Ectodermal cell (in vitro differentiated cells): ENCODE measurements around the gene NAAA.

Experiments used
- H3K27ac ChIP-seq: 2 replicates; pipeline ENCODE4 v1.7.0; 2013; ENCODE audit warnings: mild to moderate bottlenecking, low read depth, low read length; ENCODE audit not compliant: insufficient read depth, poor library complexity, severe bottlenecking
- H3K27me3 ChIP-seq: 2 replicates; pipeline ENCODE4 v1.7.0; 2013; ENCODE audit warnings: mild to moderate bottlenecking, low read length; ENCODE audit not compliant: insufficient read depth, control insufficient read depth, poor library complexity, severe bottlenecking
- H3K36me3 ChIP-seq: one replicate; pipeline ENCODE4 v1.7.0; 2013; ENCODE audit warnings: low read length; ENCODE audit not compliant: control insufficient read depth, insufficient read depth
- H3K4me1 ChIP-seq: one replicate; pipeline ENCODE4 v1.7.0; 2013; ENCODE audit warnings: low read length; ENCODE audit not compliant: control insufficient read depth, insufficient read depth
- H3K4me3 ChIP-seq: 2 replicates; pipeline ENCODE4 v1.7.0; 2013; ENCODE audit warnings: low read depth, low read length, control low read depth; ENCODE audit not compliant: insufficient read depth
- H3K9me3 ChIP-seq: 2 replicates; pipeline ENCODE4 v1.7.0; 2013; ENCODE audit warnings: mild to moderate bottlenecking, low read length, moderate library complexity; ENCODE audit not compliant: control insufficient read depth
- WGBS, 2 experiments: methylation state at CpG; one replicate each; pipeline ENCODE4 v1.1.7; 2013; ENCODE audit warnings: missing lambda C conversion rate in 2 of 2; 5-methylcytosine and 5-hydroxymethylcytosine counted together

NAAA gene

DNA sequence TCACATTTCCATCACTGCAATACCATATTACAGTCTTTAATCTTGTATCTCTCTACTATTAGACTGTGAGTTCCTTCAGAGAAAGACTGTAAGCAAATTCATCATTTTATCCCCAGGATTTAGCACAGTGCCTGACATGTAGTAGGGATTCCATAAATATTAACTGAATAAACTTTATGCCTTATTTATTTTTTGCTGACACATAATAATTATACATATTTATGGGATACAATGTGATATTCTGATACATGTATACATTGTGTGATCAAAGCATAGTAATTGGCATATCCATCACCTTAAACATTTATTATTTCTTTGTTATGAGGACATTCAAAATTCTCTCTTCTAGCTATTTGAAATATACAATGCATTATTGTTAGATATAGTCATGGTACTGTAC lies 42.3 kb downstream of the NAAA start:
- H3K27me3 ChIP-seq, result no peaks in the 10 kb centered on the region
- H3K36me3 ChIP-seq, result no peaks in the 10 kb centered on the region
- H3K4me1 ChIP-seq, result no peaks in the 10 kb centered on the region
- H3K4me3 ChIP-seq, result no peak overlapping the region
- no peaks in the 10 kb centered on the region for H3K9me3 ChIP-seq
- no peak overlapping the region for H3K27ac ChIP-seq

GRCh38 chr4:75895744-75896314 lies 45.0 kb downstream of the NAAA start:
- 59 to 71% methylated on average over 4 of the region's 4 CpGs for WGBS, 2 experiments
- Histone ChIP-seq H3K27ac (no peak overlapping the region), H3K9me3 (no peaks in the 10 kb centered on the region)

DNA sequence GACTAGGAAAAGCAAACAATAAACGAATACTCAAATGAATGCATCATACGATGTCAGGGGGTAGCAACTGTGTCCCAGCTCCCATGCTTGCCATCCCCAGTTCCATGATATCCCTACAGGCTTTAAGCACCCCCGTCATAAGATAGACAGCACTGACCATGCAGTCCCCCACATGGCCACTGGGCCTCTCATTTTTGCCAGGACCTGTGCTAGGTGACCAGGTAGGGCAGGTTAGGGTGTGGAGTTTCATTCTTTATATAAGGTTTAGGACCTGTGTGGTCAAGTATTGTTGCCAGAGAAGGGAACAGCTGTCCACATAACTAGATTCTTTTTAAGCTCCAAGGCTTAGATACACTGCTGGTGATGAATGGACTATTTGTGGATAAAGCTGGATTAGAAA lies 48.3 kb downstream of the NAAA start:
- Histone ChIP-seq H3K4me3 (no peak overlapping the region), H3K4me1 (no peaks in the 10 kb centered on the region), H3K27ac (no peak overlapping the region), H3K36me3 (no peaks in the 10 kb centered on the region), H3K27me3 (no peaks in the 10 kb centered on the region), H3K9me3 (no peaks in the 10 kb centered on the region)
- WGBS, 2 experiments, result 79% methylated on average over 3 of the region's 3 CpGs

More at GRCh38 chr4:75895744-75896314, 45.0 kb downstream of the NAAA start:
- no peak overlapping the region for H3K4me3 ChIP-seq
- no peaks in the 10 kb centered on the region for H3K4me1 ChIP-seq
- H3K27me3 ChIP-seq, result no peaks in the 10 kb centered on the region
- no peaks in the 10 kb centered on the region for H3K36me3 ChIP-seq

DNA sequence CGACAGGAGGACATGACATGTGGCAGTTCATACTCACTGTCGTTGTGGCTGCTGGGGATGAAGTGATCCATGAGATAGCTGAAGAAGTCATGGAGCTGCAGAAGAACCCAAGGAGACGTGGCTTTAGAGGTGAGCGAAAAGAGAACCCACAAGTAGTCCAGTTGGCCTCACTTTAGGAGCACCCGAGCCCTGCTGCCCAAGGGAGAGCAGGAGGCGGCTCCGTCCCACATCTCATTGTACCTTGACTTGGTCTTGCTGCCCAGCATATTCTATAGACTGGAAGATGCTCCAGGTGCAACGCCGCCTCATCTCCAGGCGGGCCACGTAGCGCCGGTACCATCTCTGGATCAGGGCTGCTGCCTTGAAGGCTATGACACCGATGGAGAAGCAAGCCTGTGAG lies 49.2 kb downstream of the NAAA start:
- no peaks in the 10 kb centered on the region for H3K4me1 ChIP-seq
- WGBS, 2 experiments, result 95% methylated on average over 14 of the region's 14 CpGs
- no peaks in the 10 kb centered on the region for H3K9me3 ChIP-seq
- no peak overlapping the region for H3K27ac ChIP-seq
- H3K36me3 ChIP-seq, result no peaks in the 10 kb centered on the region
- no peaks in the 10 kb centered on the region for H3K27me3 ChIP-seq
- no peak overlapping the region for H3K4me3 ChIP-seq

DNA sequence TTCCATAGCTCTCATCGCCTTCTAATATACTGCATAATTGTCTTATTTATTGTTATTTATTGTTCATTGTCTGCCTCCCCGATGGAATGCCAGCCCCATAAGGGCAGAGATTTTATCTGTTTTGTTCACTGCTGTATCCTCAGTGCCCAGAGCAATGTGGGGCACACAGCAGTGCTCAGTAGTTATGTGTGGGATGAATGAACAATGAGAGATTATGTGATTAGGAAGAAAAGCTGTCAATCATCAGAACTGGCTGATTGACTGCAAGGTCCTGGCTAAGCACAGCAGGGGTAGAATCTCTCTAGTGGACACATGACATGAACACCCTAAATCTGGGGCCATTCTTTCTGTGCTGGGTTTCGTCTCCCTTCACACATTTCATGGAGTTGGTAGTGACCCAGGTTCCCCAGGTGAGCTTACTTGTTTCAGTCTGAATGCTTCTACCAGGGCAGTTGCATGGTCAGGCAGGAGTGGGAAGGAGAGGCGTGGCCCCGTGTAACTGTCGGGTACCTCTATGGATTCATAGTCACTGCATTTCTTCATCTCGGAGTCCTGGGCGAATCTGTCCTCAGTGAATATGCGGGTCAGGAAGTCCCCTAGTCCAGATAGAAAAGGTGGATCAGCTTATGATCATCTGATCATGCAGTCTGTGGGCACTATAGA lies 51.1 kb downstream of the NAAA start:
- H3K27ac ChIP-seq, result no peak overlapping the region
- no peaks in the 10 kb centered on the region for H3K9me3 ChIP-seq
- 90% methylated on average over 8 to 9 of the region's 9 CpGs for WGBS, 2 experiments
- H3K4me1 ChIP-seq, result no peaks in the 10 kb centered on the region
- H3K36me3 ChIP-seq, result no peaks in the 10 kb centered on the region
- no peaks in the 10 kb centered on the region for H3K27me3 ChIP-seq
- no peak overlapping the region for H3K4me3 ChIP-seq

DNA sequence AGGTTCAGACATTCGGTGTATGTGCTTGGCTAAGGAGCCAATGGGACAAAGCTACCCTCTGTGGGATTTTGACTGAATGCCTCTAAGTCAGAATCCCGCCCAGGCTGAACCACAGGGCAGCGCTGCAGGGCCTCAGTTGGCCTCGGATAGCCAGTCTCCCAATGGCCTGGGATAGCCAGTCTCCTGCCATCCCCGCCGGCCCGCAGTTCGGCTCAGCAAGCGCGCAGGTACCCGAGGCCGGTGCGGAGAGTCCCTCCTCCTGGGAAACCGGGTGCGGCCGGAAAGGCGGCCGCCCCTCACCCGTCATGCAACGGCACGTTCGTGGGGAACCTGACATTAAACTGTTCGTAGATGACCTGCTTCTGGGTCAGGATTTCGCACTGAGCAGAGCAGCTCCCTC lies 54.7 kb downstream of the NAAA start:
- no peak overlapping the region for H3K4me3 ChIP-seq
- H3K27ac ChIP-seq, result no peak overlapping the region
- no peaks in the 10 kb centered on the region for H3K4me1 ChIP-seq
- no peaks in the 10 kb centered on the region for H3K36me3 ChIP-seq
- H3K27me3 ChIP-seq, result no peaks in the 10 kb centered on the region
- H3K9me3 ChIP-seq, result no peaks in the 10 kb centered on the region
- WGBS, 2 experiments, result 95 to 96% methylated on average over 24 of the region's 24 CpGs

DNA sequence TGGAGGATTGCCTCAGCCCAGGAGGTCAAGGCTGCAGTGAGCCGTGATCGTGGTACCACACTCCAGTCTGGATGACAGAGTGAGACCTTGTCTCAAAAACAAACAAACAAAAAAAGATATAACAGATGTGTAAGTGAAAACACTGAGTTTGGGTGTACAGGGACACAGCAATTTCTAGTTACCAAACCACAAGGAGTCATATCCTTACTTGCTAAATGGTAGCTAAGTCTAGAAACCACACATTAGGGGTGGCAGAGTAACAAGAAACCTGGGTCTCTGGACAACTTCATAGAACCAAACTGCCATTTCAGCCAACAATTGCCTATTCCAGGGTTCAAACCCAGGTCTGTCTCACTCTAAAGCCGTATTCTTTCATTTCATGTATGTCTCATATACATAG lies 59.3 kb downstream of the NAAA start:
- 83 to 91% methylated on average over 3 of the region's 3 CpGs for WGBS, 2 experiments
- H3K9me3 ChIP-seq, result no peaks in the 10 kb centered on the region
- H3K36me3 ChIP-seq, result no peaks in the 10 kb centered on the region
- H3K4me1 ChIP-seq, result peaks cover 8% of the 10 kb centered on the region
- no peak overlapping the region for H3K27ac ChIP-seq
- H3K4me3 ChIP-seq, result no peak overlapping the region
- H3K27me3 ChIP-seq, result no peaks in the 10 kb centered on the region

DNA sequence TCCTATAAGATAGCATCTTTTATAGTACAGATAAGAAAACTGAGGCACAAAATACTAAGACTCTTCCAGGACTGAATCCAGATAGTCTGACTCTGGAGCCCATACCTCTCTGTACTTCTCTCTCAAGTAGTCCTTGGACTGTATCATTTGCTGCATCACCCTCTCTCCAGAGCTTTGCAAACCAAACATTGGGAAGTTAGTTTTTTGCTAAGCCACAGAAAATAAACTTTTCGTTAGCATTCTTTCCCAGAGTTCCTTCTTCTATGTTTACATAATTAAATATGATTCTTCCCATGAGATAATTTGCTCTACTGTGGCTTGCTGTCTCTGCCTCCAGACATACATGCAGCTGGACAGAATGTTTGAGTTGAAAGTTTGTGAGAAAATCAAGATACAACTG lies 60.5 kb downstream of the NAAA start:
- Histone ChIP-seq H3K4me1 (peaks cover 8% of the 10 kb centered on the region), H3K36me3 (no peaks in the 10 kb centered on the region), H3K27ac (no peak overlapping the region), H3K9me3 (no peaks in the 10 kb centered on the region), H3K27me3 (no peaks in the 10 kb centered on the region), H3K4me3 (no peak overlapping the region)
- WGBS, 2 experiments, result 100% methylated on average over 1 of the region's 1 CpG; no CpG with 5 or more reads in 1 of the 2 experiments

- no peak overlapping the region for H3K4me3 ChIP-seq
- 18 to 25% methylated on average over 6 of the region's 6 CpGs for whole genome bisulfite sequencing, 2 experiments
- H3K4me1 ChIP-seq, result peaks cover 8% of the 10 kb centered on the region
- peak overlapping the region; percentile 3 for H3K27ac ChIP-seq
- H3K36me3 ChIP-seq, result no peaks in the 10 kb centered on the region
- H3K9me3 ChIP-seq, result no peaks in the 10 kb centered on the region
- no peaks in the 10 kb centered on the region for H3K27me3 ChIP-seq
Observed at GRCh38 chr4:75878246-75878756, 62.5 kb downstream of the NAAA start.

DNA sequence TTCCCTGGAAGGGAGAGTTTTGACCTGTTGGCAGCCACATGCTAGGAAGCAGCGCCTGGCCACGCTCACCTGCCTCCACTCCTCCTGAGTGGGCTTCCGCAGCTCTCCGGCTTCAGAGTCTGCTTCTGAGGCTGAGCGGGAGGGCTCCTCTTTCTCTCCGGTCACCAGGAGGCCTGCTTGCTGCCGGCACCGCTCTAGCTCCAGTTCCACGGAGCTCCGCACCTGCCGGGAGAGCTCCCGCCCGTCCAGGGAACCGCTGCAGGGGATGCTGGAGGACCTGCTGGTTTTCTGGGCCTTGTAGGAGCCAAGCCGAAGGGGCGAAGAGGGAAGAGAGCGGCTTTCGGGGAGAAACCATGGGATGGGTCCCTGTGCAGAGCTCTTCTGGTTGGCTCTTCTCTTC lies 64.6 kb downstream of the NAAA start:
- H3K36me3 ChIP-seq, result no peaks in the 10 kb centered on the region
- 85 to 88% methylated on average over 18 of the region's 18 CpGs for WGBS, 2 experiments
- no peaks in the 10 kb centered on the region for H3K9me3 ChIP-seq
- no peaks in the 10 kb centered on the region for H3K27me3 ChIP-seq
- no peak overlapping the region for H3K4me3 ChIP-seq
- H3K4me1 ChIP-seq, result peaks cover 8% of the 10 kb centered on the region
- H3K27ac ChIP-seq, result no peak overlapping the region
